Kidney (tissue), 14 donors: ENCODE data around the gene SLC9B1. TPM values are rescaled to one million over a fixed set of nuclear protein-coding genes. Genes with fewer than 3 reads are reported as not detected.
"Not testable (repeated sequence)": the region's sequence is repeated elsewhere in the genome, so short reads cannot be mapped to it uniquely, and the experiment has no call there.

Source experiments
- DNase-seq, 5 donors: peaks; one replicate each; pipeline ENCODE4 v3.0.0-alpha.2; 2013 to 2020
- FAIRE-seq: peaks from 2 replicates; lab custom pipeline; 2012; peaks lifted over from hg19 to GRCh38; lab: Jason Lieb, UNC
- H3K27ac ChIP-seq, 2 donors: one replicate each; pipeline ENCODE4 v1.7.0; 2013; ENCODE audit warnings: low read depth in 2 of 2, low read length in 2 of 2, inconsistent platforms in 1 of 2
- H3K27me3 ChIP-seq: one replicate; pipeline ENCODE4 v1.7.1; 2013; ENCODE audit warnings: low read length, inconsistent platforms; ENCODE audit not compliant: control insufficient read depth, insufficient read depth
- H3K36me3 ChIP-seq, 3 donors: one replicate each; pipeline versions ENCODE4 v1.7.0 to v1.7.1; 2013; ENCODE audit warnings: low read length in 3 of 3, control low read depth in 1 of 3, inconsistent platforms in 1 of 3; ENCODE audit not compliant: insufficient read depth in 3 of 3, control insufficient read depth in 2 of 3
- H3K4me1 ChIP-seq, 3 donors: one replicate each; pipeline versions ENCODE4 v1.7.0 to v1.7.1; 2013; ENCODE audit warnings: low read length in 3 of 3, inconsistent platforms in 1 of 3, low read depth in 1 of 3; ENCODE audit not compliant: control insufficient read depth in 2 of 3, insufficient read depth in 2 of 3
- H3K4me3 ChIP-seq, 3 donors: one replicate each; pipeline versions ENCODE4 v1.7.0 to v1.8.1; 2013; ENCODE audit warnings: low read length in 3 of 3, control low read depth in 1 of 3, inconsistent platforms in 1 of 3
- H3K9ac ChIP-seq, 3 donors: one replicate each; pipeline versions ENCODE4 v1.7.0 to v1.7.1; 2013; ENCODE audit warnings: low read length in 3 of 3, control low read depth in 1 of 3, inconsistent platforms in 1 of 3
- H3K9me3 ChIP-seq, 3 donors: one replicate each; pipeline versions ENCODE4 v1.7.0 to v1.7.1; 2013; ENCODE audit warnings: low read length in 3 of 3, control low read depth in 1 of 3, inconsistent platforms in 1 of 3; ENCODE audit not compliant: control insufficient read depth in 2 of 3, insufficient read depth in 1 of 3
- CTCF ChIP-seq: IDR thresholded peaks from 3 replicates; pipeline ENCODE4 v1.5.1; 2012; ENCODE audit warnings: mild to moderate bottlenecking, moderate library complexity, borderline replicate concordance; ENCODE audit not compliant: insufficient read depth; ENCODE audit errors: extremely low read depth
- intact Hi-C: fragments of 100-400 bp; cut with DNase I; formaldehyde crosslinking; loops from one replicate; pipeline ENCODE4 v1.11.1; 2022
- polyA plus RNA-seq: library from polyadenylated mRNA; stranded (reverse); fragments of 350-450 nt; fragmentation: Illumina TruSeq; extraction: RNeasy Lipid Tissue Mini Kit (QIAGEN cat#74804); gene quantifications from one replicate; pipeline ENCODE4 v1.2.3, GENCODE V29; 2014; ENCODE audit warnings: low read depth, low replicate concordance; ENCODE audit not compliant: insufficient read depth
- total RNA-seq: library from RNA; stranded (reverse); fragmentation: NEBNext Ultra II Directional; extraction: Animal tissue kit (Norgen Biotek cat#: 25700); gene quantifications from one replicate; pipeline ENCODE4 v1.2.1, GENCODE V29; 2021
- donor health status: control.
- donor health status: control.
- donor health status: control.
- donor health status: control.
- donor health status: control.
- donor health status: DM: yes; HTN: yes; CAD: no.
- donor health status: Normal renal cell carcinoma (clear cell type).

The SLC9B1 gene
- total and polyA plus RNA-seq, 2 donors from 2014 or later = 0.52 to 1.8 TPM

GRCh38 chr4:102981005-102981404 lies 38.5 kb downstream of the SLC9B1 start:
- FAIRE-seq = no peak
- Histone ChIP-seq H3K4me1 (no peaks in the 10 kb centered on the region), H3K9me3 (peaks cover 0 to 2% (median 0%) of the 10 kb centered on the region in 3 donors), H3K27ac (no peak overlapping the region), H3K4me3 (no peak overlapping the region), H3K27me3 (no peaks in the 10 kb centered on the region), H3K9ac (no peak overlapping the region), H3K36me3 (no peaks in the 10 kb centered on the region)
- intact Hi-C loops = no loop called here
- TF ChIP-seq CTCF = no peak
- no peak for DNase-seq

- H3K27ac ChIP-seq, H3K27me3 ChIP-seq, DNase-seq, H3K4me1 ChIP-seq, H3K9ac ChIP-seq, H3K4me3 ChIP-seq, H3K36me3 ChIP-seq, intact Hi-C loops, H3K9me3 ChIP-seq, FAIRE-seq: not testable (repeated sequence)
Measured at GRCh38 chr4:102961813-102962212, 57.7 kb downstream of the SLC9B1 start.

- no peak for TF ChIP-seq CTCF
- H3K4me1 ChIP-seq = no peaks in the 10 kb centered on the region
- no peaks in the 10 kb centered on the region for H3K27me3 ChIP-seq
- FAIRE-seq = no peak
- no peak overlapping the region for H3K9ac ChIP-seq
- H3K36me3 ChIP-seq = no peaks in the 10 kb centered on the region
- DNase-seq = no peak
- no peak overlapping the region for H3K27ac ChIP-seq
- no peaks in the 10 kb centered on the region for H3K9me3 ChIP-seq
- no peak overlapping the region for H3K4me3 ChIP-seq
- intact Hi-C loops = no loop called here
Measured at GRCh38 chr4:102959496-102959895, 60.0 kb downstream of the SLC9B1 start.

GRCh38 chr4:102945066-102945465 lies 74.4 kb downstream of the SLC9B1 start:
- no peak for TF ChIP-seq CTCF
- H3K9me3 ChIP-seq = no peaks in the 10 kb centered on the region
- no peaks in the 10 kb centered on the region for H3K4me1 ChIP-seq
- H3K4me3 ChIP-seq = no peak overlapping the region
- no peaks in the 10 kb centered on the region for H3K27me3 ChIP-seq
- FAIRE-seq (no peak), DNase-seq (no peak)
- intact Hi-C loops = no loop called here
- no peak overlapping the region for H3K9ac ChIP-seq
- H3K27ac ChIP-seq = no peak overlapping the region
- H3K36me3 ChIP-seq = no peaks in the 10 kb centered on the region

GRCh38 chr4:102938063-102938462 lies 81.4 kb downstream of the SLC9B1 start:
- H3K4me3 ChIP-seq, FAIRE-seq, H3K9ac ChIP-seq, H3K4me1 ChIP-seq, H3K27me3 ChIP-seq, H3K27ac ChIP-seq, H3K9me3 ChIP-seq, H3K36me3 ChIP-seq, intact Hi-C loops, DNase-seq: not testable (repeated sequence)
